Keratinocyte (primary cell): ENCODE measurements around the gene GDPD4. TPM values are rescaled to one million over a fixed set of nuclear protein-coding genes. Genes with fewer than 3 reads are reported as not detected.

Experiments used
- DNase-seq: peaks from one replicate; pipeline ENCODE4 v3.0.0-alpha.2; 2011; ENCODE audit warnings: low read depth, missing footprints, low spot score
- FAIRE-seq: peaks from 2 replicates; lab custom pipeline; 2011; peaks lifted over from hg19 to GRCh38; lab: Jason Lieb, UNC
- H2AFZ ChIP-seq: 2 replicates; pipeline ENCODE4 v1.6.0; 2012; ENCODE audit warnings: low read length, control low read depth, inconsistent platforms; ENCODE audit not compliant: control insufficient read depth
- H3K27ac ChIP-seq: 2 replicates; pipeline ENCODE4 v1.5.1; 2011; ENCODE audit warnings: low read length; ENCODE audit not compliant: control insufficient read depth, insufficient read depth
- H3K27me3 ChIP-seq: 3 replicates; pipeline ENCODE4 v1.6.0; 2011; ENCODE audit warnings: low read length; ENCODE audit not compliant: control insufficient read depth, insufficient read depth; ENCODE audit errors: extremely low read depth
- H3K36me3 ChIP-seq, 2 experiments: 2 replicates in 1 of 2; 3 replicates in 1 of 2; pipeline ENCODE4 v1.5.1; 2011; ENCODE audit warnings: low read length in 2 of 2, mild to moderate bottlenecking in 1 of 2; ENCODE audit not compliant: control insufficient read depth in 2 of 2, insufficient read depth in 2 of 2; ENCODE audit errors: extremely low read depth in 1 of 2
- H3K4me1 ChIP-seq: 3 replicates; pipeline ENCODE4 v1.5.1; 2011; ENCODE audit warnings: low read length; ENCODE audit not compliant: control insufficient read depth, insufficient read depth; ENCODE audit errors: extremely low read depth
- H3K4me2 ChIP-seq: 3 replicates; pipeline ENCODE4 v1.6.0; 2011; ENCODE audit warnings: low read depth, low read length; ENCODE audit not compliant: control insufficient read depth, insufficient read depth; ENCODE audit errors: extremely low read depth
- H3K4me3 ChIP-seq, 3 experiments: fragments of 200-600 bp in 1 of 3; sonication (generic) in 1 of 3; 2 replicates in 2 of 3; 3 replicates in 1 of 3; pipeline ENCODE4 v1.5.1; 2011 to 2016; ENCODE audit warnings: low read length in 3 of 3, mild to moderate bottlenecking in 3 of 3, control low read depth in 2 of 3, inconsistent platforms in 1 of 3, low read depth in 1 of 3, mixed read lengths in 1 of 3, mixed run types in 1 of 3, moderate library complexity in 1 of 3; ENCODE audit not compliant: control insufficient read depth in 2 of 3, insufficient read depth in 2 of 3; ENCODE audit errors: extremely low read depth in 1 of 3
- H3K79me2 ChIP-seq: 2 replicates; pipeline ENCODE4 v1.6.0; 2012; ENCODE audit warnings: low read length; ENCODE audit not compliant: control insufficient read depth, insufficient read depth
- H3K9ac ChIP-seq: 3 replicates; pipeline ENCODE4 v1.6.0; 2011; ENCODE audit warnings: low read length; ENCODE audit not compliant: control insufficient read depth, insufficient read depth; ENCODE audit errors: extremely low read depth
- H3K9me1 ChIP-seq: 3 replicates; pipeline ENCODE4 v1.6.0; 2011; ENCODE audit warnings: low read length; ENCODE audit not compliant: control insufficient read depth, insufficient read depth; ENCODE audit errors: extremely low read depth
- H3K9me3 ChIP-seq: 2 replicates; pipeline ENCODE4 v1.5.1; 2012; ENCODE audit warnings: low read depth, low read length; ENCODE audit not compliant: control insufficient read depth
- H4K20me1 ChIP-seq: 3 replicates; pipeline ENCODE4 v1.6.0; 2011; ENCODE audit warnings: low read length; ENCODE audit not compliant: control insufficient read depth, insufficient read depth; ENCODE audit errors: extremely low read depth
- EZH2 ChIP-seq: IDR thresholded peaks from one replicate; pipeline ENCODE4 v1.6.1; 2012; ENCODE audit warnings: inconsistent platforms, mild to moderate bottlenecking, low read length, moderate library complexity
- dilution Hi-C: fragments of 300-500 bp; cut with MboI; formaldehyde crosslinking; loops from one replicate; pipeline ENCODE4 v1.7.0; 2020; ENCODE audit warnings: low sequenced_read_pairs; ENCODE audit not compliant: extremely low pct_ligation_motif_present
- polyA plus RNA-seq, 5 experiments: library from polyadenylated mRNA; depleted of rRNA in 3 of 5; stranded (reverse) in 3 of 5; stranded (forward) in 1 of 5; unstranded in 1 of 5; fragments of >200 nt; gene quantifications; 1 replicate in 1 of 5; 2 replicates in 3 of 5; 3 replicates in 1 of 5; pipeline versions ENCODE4 v1.2.1 to v1.2.3, GENCODE V29; 2011 to 2012; ENCODE audit warnings: missing spikeins in 2 of 5, low read depth in 1 of 5, low replicate concordance in 1 of 5
- TF ChIP-seq, protein P1 (sequence below), 3 experiments: IDR thresholded peaks in 1 of 3; conservative IDR thresholded peaks in 1 of 3; optimal IDR thresholded peaks in 1 of 3; 2 replicates in 2 of 3; 3 replicates in 1 of 3; pipeline versions ENCODE3 to v1.5.1; 2011; ENCODE audit warnings: low read length in 3 of 3, mild to moderate bottlenecking in 3 of 3, moderate library complexity in 2 of 3, control low read depth in 1 of 3, inconsistent platforms in 1 of 3; ENCODE audit not compliant: insufficient read depth in 2 of 3; ENCODE audit errors: extremely low read depth in 1 of 3

The GDPD4 gene
- polyA plus RNA-seq, 1 donor (not counting 4 experiments of a cell fraction or from before 2014, with no cell fraction given): not detected

GRCh38 chr11:77190331-77191075, 111.0 kb downstream of the GDPD4 start:
- Histone ChIP-seq H3K9me3 (peaks cover 2% of the 10 kb centered on the region), H3K4me3 (no peak overlapping the region), H2AFZ (no peak overlapping the region), H3K27ac (no peak overlapping the region), H3K9me1 (no peaks in the 10 kb centered on the region), H3K27me3 (no peaks in the 10 kb centered on the region), H3K79me2 (no peaks in the 10 kb centered on the region), H3K4me1 (peaks cover 13% of the 10 kb centered on the region), H3K9ac (no peak overlapping the region), H4K20me1 (no peaks in the 10 kb centered on the region), H3K4me2 (no peak overlapping the region), H3K36me3 (no peaks in the 10 kb centered on the region)
- DNase-seq (no peak), FAIRE-seq (no peak)
- dilution Hi-C loops: no loop called here
- TF ChIP-seq, protein P1, sequence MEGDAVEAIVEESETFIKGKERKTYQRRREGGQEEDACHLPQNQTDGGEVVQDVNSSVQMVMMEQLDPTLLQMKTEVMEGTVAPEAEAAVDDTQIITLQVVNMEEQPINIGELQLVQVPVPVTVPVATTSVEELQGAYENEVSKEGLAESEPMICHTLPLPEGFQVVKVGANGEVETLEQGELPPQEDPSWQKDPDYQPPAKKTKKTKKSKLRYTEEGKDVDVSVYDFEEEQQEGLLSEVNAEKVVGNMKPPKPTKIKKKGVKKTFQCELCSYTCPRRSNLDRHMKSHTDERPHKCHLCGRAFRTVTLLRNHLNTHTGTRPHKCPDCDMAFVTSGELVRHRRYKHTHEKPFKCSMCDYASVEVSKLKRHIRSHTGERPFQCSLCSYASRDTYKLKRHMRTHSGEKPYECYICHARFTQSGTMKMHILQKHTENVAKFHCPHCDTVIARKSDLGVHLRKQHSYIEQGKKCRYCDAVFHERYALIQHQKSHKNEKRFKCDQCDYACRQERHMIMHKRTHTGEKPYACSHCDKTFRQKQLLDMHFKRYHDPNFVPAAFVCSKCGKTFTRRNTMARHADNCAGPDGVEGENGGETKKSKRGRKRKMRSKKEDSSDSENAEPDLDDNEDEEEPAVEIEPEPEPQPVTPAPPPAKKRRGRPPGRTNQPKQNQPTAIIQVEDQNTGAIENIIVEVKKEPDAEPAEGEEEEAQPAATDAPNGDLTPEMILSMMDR (optimal IDR thresholded peaks at IDR 0.05 in 1 of 3, IDR thresholded peaks at IDR 0.05 in 1 of 3, conservative IDR thresholded peaks at IDR 0.05 in 1 of 3; ENCODE audit: extremely low read depth in 1 of 3, insufficient read depth in 2 of 3, low read length in 3 of 3): no peak
- TF ChIP-seq EZH2: no peak

DNA sequence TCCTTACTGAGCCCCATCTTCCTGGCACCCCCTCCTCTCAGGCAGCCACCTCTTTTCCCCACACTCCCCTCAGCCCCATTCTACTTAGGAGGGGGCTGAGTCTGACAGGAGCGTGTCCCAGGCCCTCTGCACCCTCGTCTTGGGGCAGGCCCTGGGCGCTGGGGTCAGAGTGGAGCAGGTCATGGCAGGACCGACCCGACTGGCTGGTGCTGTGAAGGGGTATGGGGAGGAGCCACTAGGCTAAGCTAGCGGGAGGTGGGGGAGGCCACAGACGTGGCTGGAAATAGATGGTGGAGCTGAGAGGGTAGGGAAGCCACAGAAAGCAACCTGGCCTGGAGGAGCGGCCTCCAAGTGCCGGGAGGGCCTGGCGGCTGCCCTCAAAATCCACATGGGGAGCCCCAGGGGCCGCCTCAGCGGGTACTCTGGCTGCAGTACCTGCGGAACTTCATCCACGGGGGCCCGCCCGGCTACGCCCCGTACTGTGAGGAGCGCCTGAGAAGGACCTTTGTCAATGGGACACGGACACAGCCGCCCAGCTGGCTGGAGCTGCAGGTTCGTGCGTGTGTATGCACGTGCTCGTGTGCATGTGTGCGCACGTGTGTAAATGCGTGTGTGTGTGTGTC, 111.8 kb downstream of the GDPD4 start:
- Histone ChIP-seq H3K9me3 (peaks cover 2% of the 10 kb centered on the region), H3K36me3 (no peaks in the 10 kb centered on the region), H3K9me1 (no peaks in the 10 kb centered on the region), H3K4me2 (no peak overlapping the region), H3K4me3 (no peak overlapping the region), H3K27me3 (no peaks in the 10 kb centered on the region), H3K4me1 (peaks cover 13% of the 10 kb centered on the region), H3K9ac (no peak overlapping the region), H3K79me2 (no peaks in the 10 kb centered on the region), H2AFZ (no peak overlapping the region), H4K20me1 (no peaks in the 10 kb centered on the region), H3K27ac (no peak overlapping the region)
- TF ChIP-seq, protein P1 (optimal IDR thresholded peaks at IDR 0.05 in 1 of 3, IDR thresholded peaks at IDR 0.05 in 1 of 3, conservative IDR thresholded peaks at IDR 0.05 in 1 of 3; ENCODE audit: extremely low read depth in 1 of 3, insufficient read depth in 2 of 3, low read length in 3 of 3): no peak
- dilution Hi-C loops: no loop called here
- DNase-seq: no peak
- no peak for FAIRE-seq
